Psoas muscle (tissue), 8 donors: ENCODE data around the gene ELFN2. TPM values are rescaled to one million over a fixed set of nuclear protein-coding genes. Genes with fewer than 3 reads are reported as not detected.

Experiments used
- ATAC-seq, 4 donors: fragments of 200-7000 bp; cut with Tn5 transposase; one replicate each; pipeline ENCODE4 v1.9.1; 2020; ENCODE audit warnings: moderate library complexity in 3 of 4, mild to moderate bottlenecking in 2 of 4
- DNase-seq, 2 donors: peaks; one replicate each; pipeline ENCODE4 v3.0.0-alpha.2; 2020
- H3K27ac ChIP-seq: fragments of 200-600 bp; one replicate; pipeline ENCODE4 v1.8.0; 2022
- H3K27me3 ChIP-seq, 3 donors: fragments of 200-600 bp in 1 of 3; one replicate each; pipeline versions ENCODE4 v1.6.1 to v1.8.0; 2013 to 2022; ENCODE audit warnings: low read length in 2 of 3, mild to moderate bottlenecking in 2 of 3, moderate library complexity in 1 of 3; ENCODE audit not compliant: insufficient read depth in 3 of 3
- H3K36me3 ChIP-seq, 2 donors: fragments of 200-600 bp in 1 of 2; one replicate each; pipeline versions ENCODE4 v1.6.1 to v1.8.0; 2013 to 2022; ENCODE audit warnings: low read depth in 1 of 2, mild to moderate bottlenecking in 1 of 2, moderate library complexity in 1 of 2; ENCODE audit not compliant: insufficient read depth in 1 of 2
- H3K4me1 ChIP-seq: fragments of 200-600 bp; one replicate; pipeline ENCODE4 v1.8.0; 2022
- H3K4me3 ChIP-seq: fragments of 200-600 bp; one replicate; pipeline ENCODE4 v1.8.0; 2022; ENCODE audit warnings: mild to moderate bottlenecking
- H3K9me3 ChIP-seq: fragments of 200-600 bp; one replicate; pipeline ENCODE4 v1.8.0; 2022
- CTCF ChIP-seq: fragments of 200-600 bp; IDR thresholded peaks from one replicate; pipeline ENCODE4 v1.8.0; 2022; ENCODE audit warnings: antibody characterized with exemption
- WGBS, 3 donors: extraction: QIAGEN DNeasy Blood & Tissue Kit; methylation state at CpG; one replicate each; pipeline versions ENCODE4 v1.1.6 to v1.1.7; 2013; 5-methylcytosine and 5-hydroxymethylcytosine counted together
- intact Hi-C, 2 donors: fragments of 100-400 bp; cut with DNase I; formaldehyde crosslinking; loops; one replicate each; pipeline versions ENCODE4 v1.11.0 to v1.14.2; 2022
- polyA plus RNA-seq, 3 donors: library from polyadenylated mRNA; stranded (reverse); fragments of 200-250 nt; gene quantifications; one replicate each; pipeline ENCODE4 v1.2.3, GENCODE V29; 2013
- total RNA-seq, 4 donors: library from RNA; stranded (reverse); fragmentation: NEBNext Ultra II Directional in 2 of 4; extraction: Animal tissue kit (Norgen Biotek cat#: 25700) in 2 of 4; gene quantifications; one replicate each; pipeline versions ENCODE4 v1.2.1 to v1.2.4, GENCODE V29; 2021 to 2023
- donor health status: healthy with polysubstance abuse.
- donor health status: DM: no; HTN: no; CAD: no; lungs with moderate emphysema.
- donor health status: Bipolar disorder and iron deficiency.
- donor health status: healthy.
- donor health status: DM: yes; HTN: yes; CAD: no.
- donor health status: DM: no; HTN: no; CAD: no.
- donor health status: DM: no; HTN: no; CAD: no.
- donor health status: DM: yes; HTN: yes; CAD: no.

Gene ELFN2
- total and polyA plus RNA-seq, 7 donors = 0.01 to 0.05 (median 0.01) TPM; not detected in 4

- intact Hi-C loops = no loop called here
- 84 to 94% (median 88%) methylated on average over 10 of the region's 10 CpGs for WGBS, 3 donors
- Histone ChIP-seq H3K4me3 (no peak overlapping the region), H3K36me3 (no peaks in the 10 kb centered on the region), H3K9me3 (no peaks in the 10 kb centered on the region), H3K4me1 (no peaks in the 10 kb centered on the region), H3K27me3 (peaks cover 0 to 38% (median 0%) of the 10 kb centered on the region in 3 donors), H3K27ac (no peak overlapping the region)
- TF ChIP-seq CTCF = no peak
- ATAC-seq (no peak), DNase-seq (no peak)
These were observed 34.5 kb downstream of the ELFN2 start for GRCh38 chr22:37392721-37393328.

GRCh38 chr22:37391702-37392101 lies 35.6 kb downstream of the ELFN2 start:
- no peak overlapping the region for H3K27ac ChIP-seq
- intact Hi-C loops = no loop called here
- no peak overlapping the region for H3K4me3 ChIP-seq
- DNase-seq (no peak), ATAC-seq (no peak)
- no peak for TF ChIP-seq CTCF
- no peaks in the 10 kb centered on the region for H3K36me3 ChIP-seq
- 80 to 82% (median 81%) methylated on average over 7 of the region's 7 CpGs for WGBS, 3 donors
- H3K9me3 ChIP-seq = no peaks in the 10 kb centered on the region
- no peaks in the 10 kb centered on the region for H3K4me1 ChIP-seq
- peaks cover 0 to 35% (median 0%) of the 10 kb centered on the region in 3 donors for H3K27me3 ChIP-seq

- no peaks in the 10 kb centered on the region for H3K36me3 ChIP-seq
- peaks cover 0 to 27% (median 3%) of the 10 kb centered on the region in 3 donors for H3K27me3 ChIP-seq
- H3K9me3 ChIP-seq = no peaks in the 10 kb centered on the region
- intact Hi-C loops = no loop called here
- ATAC-seq (no peak), DNase-seq (no peak)
- WGBS, 3 donors = 87 to 90% (median 88%) methylated on average over 6 of the region's 6 CpGs
- TF ChIP-seq CTCF = no peak
- H3K4me1 ChIP-seq = no peaks in the 10 kb centered on the region
- H3K4me3 ChIP-seq = no peak overlapping the region
- H3K27ac ChIP-seq = no peak overlapping the region
These were observed 37.2 kb downstream of the ELFN2 start for GRCh38 chr22:37390075-37390474.

- intact Hi-C loops = no loop called here
- no peak for DNase-seq
- Histone ChIP-seq H3K4me3 (no peak overlapping the region), H3K27me3 (peaks cover 0 to 27% (median 3%) of the 10 kb centered on the region in 3 donors), H3K27ac (no peak overlapping the region), H3K4me1 (no peaks in the 10 kb centered on the region), H3K9me3 (no peaks in the 10 kb centered on the region), H3K36me3 (no peaks in the 10 kb centered on the region)
- ATAC-seq = no peak
- 86 to 96% (median 87%) methylated on average over 4 of the region's 4 CpGs for WGBS, 3 donors
- no peak for TF ChIP-seq CTCF
These were observed 38.7 kb downstream of the ELFN2 start for GRCh38 chr22:37388538-37388937.

- no peaks in the 10 kb centered on the region for H3K4me1 ChIP-seq
- H3K4me3 ChIP-seq = no peak overlapping the region
- peaks cover 0 to 27% (median 5%) of the 10 kb centered on the region in 3 donors for H3K27me3 ChIP-seq
- intact Hi-C loops = no loop called here
- no peak for ATAC-seq
- no peak for TF ChIP-seq CTCF
- no peaks in the 10 kb centered on the region for H3K9me3 ChIP-seq
- no peaks in the 10 kb centered on the region for H3K36me3 ChIP-seq
- WGBS, 3 donors = 47 to 54% (median 52%) methylated on average over 10 of the region's 10 CpGs
- H3K27ac ChIP-seq = no peak overlapping the region
- DNase-seq = no peak
These were observed 39.5 kb downstream of the ELFN2 start for GRCh38 chr22:37387793-37388192.
